ENCODE results near the gene FBXO21.

FBXO21 gene

GRCh38 chr12:117141097-117141898, 49.0 kb downstream of the FBXO21 start:
- H3K4me1 ChIP-seq, result peaks cover 0 to 27% (median 12%) of the 10 kb centered on the region in 10 experiments; a peak in 13 of 20 replicates
- no peak for TF ChIP-seq Cebpa-rat (IDR thresholded peaks at IDR 0.05)
- H3K36me3 ChIP-seq, result peaks cover 29 to 53% (median 44%) of the 10 kb centered on the region in 11 experiments
- H4K20me1 ChIP-seq, result peaks cover 0 to 25% (median 5%) of the 10 kb centered on the region in 11 experiments; a peak in 6 of 22 replicates
- H3K4me3 ChIP-seq, result no peak overlapping the region
- H3K27ac ChIP-seq, result peak overlapping the region in 1 of 11 experiments; percentile 3; a peak in 1 of 22 replicates
- no peak overlapping the region for H3K9ac ChIP-seq
- H3K9me3 ChIP-seq (replicated peaks in 1 of 11), result no peaks in the 10 kb centered on the region
- no peaks in the 10 kb centered on the region for H3K27me3 ChIP-seq
- peak overlapping the region in 3 of 11 experiments; percentile 6 to 65 (median 7); a peak in 2 of 22 replicates for H3K4me2 ChIP-seq

- Histone ChIP-seq H3K27ac (no peak overlapping the region), H3K27me3 (no peaks in the 10 kb centered on the region), H3K9ac (no peak overlapping the region), H3K4me3 (no peak overlapping the region), H3K9me3 (replicated peaks in 1 of 11) (no peaks in the 10 kb centered on the region), H4K20me1 (peaks cover 0 to 18% (median 0%) of the 10 kb centered on the region in 11 experiments; a peak in 6 of 22 replicates), H3K4me1 (peaks cover 0 to 27% (median 12%) of the 10 kb centered on the region in 10 experiments; a peak in 14 of 20 replicates), H3K36me3 (peaks cover 22 to 45% (median 37%) of the 10 kb centered on the region in 11 experiments), H3K4me2 (peak overlapping the region in 4 of 11 experiments; percentile 6 to 65 (median 12); a peak in 5 of 22 replicates)
- TF ChIP-seq Cebpa-rat (IDR thresholded peaks at IDR 0.05), result no peak
Measured at GRCh38 chr12:117140397-117141096, 49.7 kb downstream of the FBXO21 start.

- no peak for TF ChIP-seq Cebpa-rat (IDR thresholded peaks at IDR 0.05)
Measured at GRCh38 chr12:117139025-117139717, 51.1 kb downstream of the FBXO21 start.

GRCh38 chr12:117134721-117135120, 55.5 kb downstream of the FBXO21 start:
- Histone ChIP-seq H3K4me3 (no peak overlapping the region), H3K27me3 (no peaks in the 10 kb centered on the region), H3K36me3 (no peaks in the 10 kb centered on the region), H3K4me2 (peak overlapping the region; percentile 49 to 80 (median 74); a peak in 21 of 22 replicates), H3K4me1 (peaks cover 30 to 50% (median 36%) of the 10 kb centered on the region in 10 experiments), H3K9ac (peak overlapping the region in 9 of 11 experiments; percentile 51 to 75 (median 69); a peak in 14 of 22 replicates), H4K20me1 (no peaks in the 10 kb centered on the region), H3K9me3 (replicated peaks in 1 of 11) (no peaks in the 10 kb centered on the region), H3K27ac (peak overlapping the region in 10 of 11 experiments; percentile 1 to 84 (median 81); a peak in 19 of 22 replicates)
- no peak for TF ChIP-seq Cebpa-rat (IDR thresholded peaks at IDR 0.05)

More at GRCh38 chr12:117139025-117139717, 51.1 kb downstream of the FBXO21 start:
- Histone ChIP-seq H3K27me3 (no peaks in the 10 kb centered on the region), H3K4me2 (peak overlapping the region in 3 of 11 experiments; percentile 41 to 47 (median 44); a peak in 5 of 22 replicates), H3K9me3 (replicated peaks in 1 of 11) (no peaks in the 10 kb centered on the region), H4K20me1 (peaks cover 0 to 16% (median 0%) of the 10 kb centered on the region in 11 experiments; a peak in 4 of 22 replicates), H3K4me3 (no peak overlapping the region), H3K9ac (no peak overlapping the region), H3K36me3 (peaks cover 10 to 31% (median 25%) of the 10 kb centered on the region in 11 experiments; a peak in 21 of 22 replicates), H3K4me1 (peaks cover 12 to 40% (median 23%) of the 10 kb centered on the region in 10 experiments), H3K27ac (no peak overlapping the region)

GRCh38 chr12:117134059-117134458, 56.2 kb downstream of the FBXO21 start:
- Histone ChIP-seq H3K9ac (peak overlapping the region in 10 of 11 experiments; percentile 23 to 75 (median 68); a peak in 18 of 22 replicates), H3K27me3 (no peaks in the 10 kb centered on the region), H3K27ac (peak overlapping the region; percentile 1 to 84 (median 81); a peak in 20 of 22 replicates), H3K36me3 (no peaks in the 10 kb centered on the region), H3K4me2 (peak overlapping the region; percentile 49 to 80 (median 74)), H3K9me3 (replicated peaks in 1 of 11) (no peaks in the 10 kb centered on the region), H4K20me1 (no peaks in the 10 kb centered on the region), H3K4me1 (peaks cover 27 to 46% (median 36%) of the 10 kb centered on the region in 10 experiments), H3K4me3 (peak overlapping the region in 3 of 10 experiments; percentile 17 to 41 (median 25); a peak in 4 of 20 replicates)
- TF ChIP-seq Cebpa-rat (IDR thresholded peaks at IDR 0.05), result peak in 2 of 11 experiments; percentile 25 to 69; a peak in 1 of 22 replicates

GRCh38 chr12:117130801-117131200, 59.5 kb downstream of the FBXO21 start:
- Histone ChIP-seq H4K20me1 (no peaks in the 10 kb centered on the region), H3K27ac (peak overlapping the region in 2 of 11 experiments; percentile 14 to 16; a peak in 2 of 22 replicates), H3K9ac (no peak overlapping the region), H3K36me3 (no peaks in the 10 kb centered on the region), H3K4me3 (no peak overlapping the region), H3K27me3 (no peaks in the 10 kb centered on the region), H3K4me1 (peaks cover 20 to 48% (median 40%) of the 10 kb centered on the region in 10 experiments), H3K9me3 (replicated peaks in 1 of 11) (peaks cover 0 to 23% (median 0%) of the 10 kb centered on the region in 11 experiments; a peak in 6 of 22 replicates), H3K4me2 (peak overlapping the region in 4 of 11 experiments; percentile 6 to 30 (median 12); a peak in 4 of 22 replicates)
- TF ChIP-seq Cebpa-rat (IDR thresholded peaks at IDR 0.05), result no peak

GRCh38 chr12:117129391-117129790, 60.9 kb downstream of the FBXO21 start:
- Histone ChIP-seq H3K27me3 (no peaks in the 10 kb centered on the region), H4K20me1 (no peaks in the 10 kb centered on the region), H3K4me3 (no peak overlapping the region), H3K4me2 (no peak overlapping the region), H3K9me3 (replicated peaks in 1 of 11) (peaks cover 0 to 23% (median 0%) of the 10 kb centered on the region in 11 experiments; a peak in 6 of 22 replicates), H3K4me1 (peaks cover 27 to 53% (median 44%) of the 10 kb centered on the region in 10 experiments), H3K27ac (no peak overlapping the region), H3K9ac (no peak overlapping the region), H3K36me3 (no peaks in the 10 kb centered on the region)
- TF ChIP-seq Cebpa-rat (IDR thresholded peaks at IDR 0.05), result no peak

Data from BLaER1 treated with 17β-estradiol and CSF1 and Interleukin-3, amounts not matched to agents 10 nM and 100 nM (cell line).